ENCODE measurements around the gene P2RY12. TPM values are rescaled to one million over a fixed set of nuclear protein-coding genes. Genes with fewer than 3 reads are reported as not detected.

Gene P2RY12
- total RNA-seq, 4 donors from 2014 or later = 0.34 to 2.1 (median 0.46) TPM; not detected in 1

- TF ChIP-seq POLR2A (IDR thresholded peaks at IDR 0.05) (no peak), CTCF (IDR thresholded peaks at IDR 0.05) (no peak)
- intact Hi-C loops (cut with DNase I; ENCODE audit: low total_unique reads) = no loop called here
- H3K4me3 ChIP-seq (ENCODE audit: low read depth, poor library complexity, severe bottlenecking) = no peak overlapping the region
- DNase-seq (ENCODE audit: low spot score in 2 of 2) = no peak
- 68 to 74% methylated on average over 2 of the region's 2 CpGs for WGBS, 2 donors
These were observed 80.8 kb downstream of the P2RY12 start for GRCh38 chr3:151303751-151304150.

GRCh38 chr3:151301787-151302186 lies 82.8 kb downstream of the P2RY12 start:
- no peak overlapping the region for H3K4me3 ChIP-seq (ENCODE audit: low read depth, poor library complexity, severe bottlenecking)
- WGBS, 2 donors = 58 to 61% methylated on average over 3 of the region's 3 CpGs
- no peak for DNase-seq (ENCODE audit: low spot score in 2 of 2)
- TF ChIP-seq CTCF (IDR thresholded peaks at IDR 0.05) (no peak), POLR2A (IDR thresholded peaks at IDR 0.05) (no peak)
- intact Hi-C loops (cut with DNase I; ENCODE audit: low total_unique reads) = no loop called here

GRCh38 chr3:151300539-151300938 lies 84.0 kb downstream of the P2RY12 start:
- H3K4me3 ChIP-seq (ENCODE audit: low read depth, poor library complexity, severe bottlenecking) = no peak overlapping the region
- TF ChIP-seq POLR2A (IDR thresholded peaks at IDR 0.05) (no peak), CTCF (IDR thresholded peaks at IDR 0.05) (no peak)
- intact Hi-C loops (cut with DNase I; ENCODE audit: low total_unique reads) = no loop called here
- no peak for DNase-seq (ENCODE audit: low spot score in 2 of 2)
- 84 to 90% methylated on average over 1 of the region's 1 CpG for WGBS, 2 donors

GRCh38 chr3:151299006-151299405 lies 85.5 kb downstream of the P2RY12 start:
- no peak for DNase-seq (ENCODE audit: low spot score in 2 of 2)
- intact Hi-C loops (cut with DNase I; ENCODE audit: low total_unique reads) = no loop called here
- no peak overlapping the region for H3K4me3 ChIP-seq (ENCODE audit: low read depth, poor library complexity, severe bottlenecking)
- TF ChIP-seq CTCF (IDR thresholded peaks at IDR 0.05) = no peak
- no peak for TF ChIP-seq POLR2A (IDR thresholded peaks at IDR 0.05)
- WGBS, 2 donors = 69 to 79% methylated on average over 2 of the region's 2 CpGs

GRCh38 chr3:151297429-151297828 lies 87.1 kb downstream of the P2RY12 start:
- TF ChIP-seq CTCF (IDR thresholded peaks at IDR 0.05) = no peak
- no peak for TF ChIP-seq POLR2A (IDR thresholded peaks at IDR 0.05)
- no peak overlapping the region for H3K4me3 ChIP-seq (ENCODE audit: low read depth, poor library complexity, severe bottlenecking)
- intact Hi-C loops (cut with DNase I; ENCODE audit: low total_unique reads) = no loop called here
- WGBS, 2 donors = 64 to 89% methylated on average over 2 of the region's 2 CpGs
- DNase-seq (ENCODE audit: low spot score in 2 of 2) = no peak

- H3K4me3 ChIP-seq (ENCODE audit: low read depth, poor library complexity, severe bottlenecking) = no peak overlapping the region
- no peak for DNase-seq (ENCODE audit: low spot score in 2 of 2)
- intact Hi-C loops (cut with DNase I; ENCODE audit: low total_unique reads) = no loop called here
- TF ChIP-seq POLR2A (IDR thresholded peaks at IDR 0.05) (no peak), CTCF (IDR thresholded peaks at IDR 0.05) (no peak)
- 92 to 100% methylated on average over 3 of the region's 3 CpGs for WGBS, 2 donors
These were observed 88.3 kb downstream of the P2RY12 start for GRCh38 chr3:151296226-151296625.
